Fibroblast of pulmonary artery (primary cell): ENCODE results near the gene PHTF1.
A peak's percentile ranks its signal among the peaks of the same experiment; 100 is the strongest.

Source experiments
- DNase-seq: peaks from one replicate; pipeline ENCODE4 v3.0.0-alpha.2; 2010; ENCODE audit warnings: low read depth
- H3K4me3 ChIP-seq: replicated peaks from 2 replicates; pipeline ENCODE4 v1.5.1; 2011; ENCODE audit warnings: low read depth, mild to moderate bottlenecking, control low read depth, low read length, moderate library complexity
- CTCF ChIP-seq: IDR thresholded peaks from 2 replicates; pipeline ENCODE4 v1.5.1; 2011; ENCODE audit warnings: mild to moderate bottlenecking, control low read depth, low read length, inconsistent platforms; ENCODE audit errors: missing control alignments

PHTF1 gene

GRCh38 chr1:113678159-113678469 is 81.2 kb downstream of the PHTF1 start:
- no peak for DNase-seq
- H3K4me3 ChIP-seq, result no peak overlapping the region
- TF ChIP-seq CTCF, result no peak

GRCh38 chr1:113677250-113678158 is 81.8 kb downstream of the PHTF1 start:
- peak; percentile 78 for DNase-seq
- H3K4me3 ChIP-seq, result no peak overlapping the region
- TF ChIP-seq CTCF, result peak; percentile 50

- H3K4me3 ChIP-seq, result no peak overlapping the region
- DNase-seq, result no peak
- TF ChIP-seq CTCF, result no peak
Measured at GRCh38 chr1:113676524-113676923, 82.8 kb downstream of the PHTF1 start.

GRCh38 chr1:113675302-113675701 is 84.0 kb downstream of the PHTF1 start:
- no peak overlapping the region for H3K4me3 ChIP-seq
- peak; percentile 17 for DNase-seq
- no peak for TF ChIP-seq CTCF

- no peak for TF ChIP-seq CTCF
- no peak for DNase-seq
- no peak overlapping the region for H3K4me3 ChIP-seq
Measured at GRCh38 chr1:113674591-113674990, 84.7 kb downstream of the PHTF1 start.

- DNase-seq, result no peak
- no peak overlapping the region for H3K4me3 ChIP-seq
- TF ChIP-seq CTCF, result no peak
Measured at GRCh38 chr1:113672491-113672890, 86.8 kb downstream of the PHTF1 start.

GRCh38 chr1:113670650-113671049 is 88.6 kb downstream of the PHTF1 start:
- no peak for TF ChIP-seq CTCF
- no peak for DNase-seq
- H3K4me3 ChIP-seq, result no peak overlapping the region
